KOPT-K1 (cell line): Measurements from ENCODE around the gene KLHDC4.
"Not testable (repeated sequence)": the region's sequence is repeated elsewhere in the genome, so short reads cannot be mapped to it uniquely, and the experiment has no call there.

Source experiments
- H3K27ac ChIP-seq: fragments of 200-600 bp; sonication (generic); 2 replicates; pipeline ENCODE4 v1.5.1; 2016; ENCODE audit warnings: antibody characterized with exemption, mild to moderate bottlenecking, low read depth, low read length; ENCODE audit not compliant: poor library complexity, severe bottlenecking
- H3K36me3 ChIP-seq: fragments of 200-600 bp; sonication (generic); 2 replicates; pipeline ENCODE4 v1.5.1; 2017; ENCODE audit warnings: antibody characterized with exemption, mild to moderate bottlenecking, low read length, moderate library complexity; ENCODE audit not compliant: insufficient read depth
- H3K9me3 ChIP-seq: fragments of 200-600 bp; sonication (generic); 2 replicates; pipeline ENCODE4 v1.5.1; 2017; ENCODE audit warnings: antibody characterized with exemption, low read length, mild to moderate bottlenecking; ENCODE audit not compliant: insufficient read depth, poor library complexity, severe bottlenecking

The KLHDC4 gene

GRCh38 chr16:87722590-87723225 is 43.1 kb downstream of the KLHDC4 start:
- Histone ChIP-seq H3K9me3 (no peaks in the 10 kb centered on the region), H3K36me3 (peaks cover 83% of the 10 kb centered on the region), H3K27ac (no peak overlapping the region)

- Histone ChIP-seq H3K9me3 (no peaks in the 10 kb centered on the region), H3K27ac (no peak overlapping the region), H3K36me3 (peaks cover 83% of the 10 kb centered on the region)
Observed at GRCh38 chr16:87721622-87722585, 43.9 kb downstream of the KLHDC4 start.

DNA sequence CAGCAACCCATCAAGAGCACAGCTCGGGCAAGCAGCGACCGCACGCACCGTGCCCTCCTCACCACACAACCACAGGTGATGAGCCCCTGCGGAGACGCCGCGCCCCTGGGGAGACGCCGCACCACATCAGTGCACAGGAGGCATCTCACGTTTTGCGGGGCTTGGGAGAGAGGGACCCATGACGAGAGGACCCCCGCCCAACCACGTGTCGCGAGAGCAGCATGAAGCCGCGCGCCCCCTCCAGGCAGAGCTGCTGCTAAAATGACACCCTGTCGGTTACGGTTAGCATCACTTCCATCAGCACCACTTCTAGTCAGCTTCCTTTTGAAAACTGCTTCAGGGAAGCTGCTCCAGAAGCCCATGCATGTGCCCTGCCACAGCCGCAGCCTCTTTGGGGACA is 45.3 kb downstream of the KLHDC4 start:
- peaks cover 89% of the 10 kb centered on the region for H3K36me3 ChIP-seq
- H3K27ac ChIP-seq = no peak overlapping the region
- no peaks in the 10 kb centered on the region for H3K9me3 ChIP-seq

DNA sequence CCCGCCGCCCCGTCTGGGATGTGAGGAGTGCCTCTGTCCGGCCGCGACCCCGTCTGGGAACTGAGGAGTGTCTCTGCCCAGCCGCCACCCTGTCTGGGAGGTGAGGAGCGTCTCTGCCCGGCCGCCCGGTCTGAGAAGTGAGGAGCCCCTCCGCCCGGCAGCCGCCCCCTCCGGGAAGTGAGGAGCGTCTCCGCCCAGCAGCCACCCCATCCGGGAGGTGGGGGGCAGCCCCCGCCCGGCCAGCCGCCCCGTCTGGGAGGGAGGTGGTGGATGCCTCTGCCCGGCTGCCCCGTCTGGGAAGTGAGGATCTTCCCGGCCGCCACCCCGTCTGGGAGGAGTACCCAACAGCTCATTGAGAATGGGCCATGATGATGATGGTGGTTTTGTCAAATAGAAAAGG is 47.0 kb downstream of the KLHDC4 start:
- not testable (repeated sequence) for H3K9me3 ChIP-seq, H3K27ac ChIP-seq
- peaks cover 89% of the 10 kb centered on the region for H3K36me3 ChIP-seq

DNA sequence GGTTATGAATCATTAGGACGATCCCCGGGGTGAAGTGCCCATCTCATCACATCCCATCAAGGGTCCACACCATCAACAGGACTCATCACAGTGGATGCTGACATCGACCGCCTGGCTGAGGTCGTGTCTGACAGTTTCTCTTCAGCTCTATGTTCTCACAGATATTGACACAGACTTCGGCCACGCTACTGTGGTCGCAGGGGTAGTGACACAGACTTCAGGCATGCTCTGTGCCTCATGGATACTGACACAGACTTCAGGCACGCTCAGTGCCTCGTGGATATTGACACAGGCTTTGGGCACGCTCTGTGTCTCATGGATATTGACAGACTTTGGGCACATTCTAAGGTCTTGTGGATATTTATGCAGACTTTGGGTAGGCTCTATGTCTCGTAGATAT is 50.1 kb downstream of the KLHDC4 start:
- Histone ChIP-seq H3K9me3 (no peaks in the 10 kb centered on the region), H3K27ac (no peak overlapping the region), H3K36me3 (peaks cover 88% of the 10 kb centered on the region)

DNA sequence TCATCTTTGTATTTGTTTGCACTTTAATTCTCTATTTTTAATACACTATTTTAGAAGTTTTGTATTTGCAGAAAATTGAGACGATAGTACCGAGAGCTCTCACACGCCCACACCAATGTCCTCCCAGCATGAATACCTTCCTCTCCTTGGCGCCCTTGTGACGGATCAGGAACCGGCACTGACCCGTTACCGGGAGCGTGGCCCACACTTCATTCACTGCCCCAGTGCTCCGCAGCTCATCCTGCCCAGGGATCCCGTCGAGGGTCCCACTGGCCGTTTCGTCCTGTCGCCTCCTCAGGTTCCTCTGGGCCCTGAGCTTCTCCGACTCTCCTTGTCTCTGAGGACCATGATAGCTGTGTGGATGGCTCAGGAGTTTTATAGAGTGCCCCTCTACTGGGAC is 50.6 kb downstream of the KLHDC4 start:
- H3K27ac ChIP-seq = no peak overlapping the region
- H3K9me3 ChIP-seq = no peaks in the 10 kb centered on the region
- peaks cover 88% of the 10 kb centered on the region for H3K36me3 ChIP-seq

DNA sequence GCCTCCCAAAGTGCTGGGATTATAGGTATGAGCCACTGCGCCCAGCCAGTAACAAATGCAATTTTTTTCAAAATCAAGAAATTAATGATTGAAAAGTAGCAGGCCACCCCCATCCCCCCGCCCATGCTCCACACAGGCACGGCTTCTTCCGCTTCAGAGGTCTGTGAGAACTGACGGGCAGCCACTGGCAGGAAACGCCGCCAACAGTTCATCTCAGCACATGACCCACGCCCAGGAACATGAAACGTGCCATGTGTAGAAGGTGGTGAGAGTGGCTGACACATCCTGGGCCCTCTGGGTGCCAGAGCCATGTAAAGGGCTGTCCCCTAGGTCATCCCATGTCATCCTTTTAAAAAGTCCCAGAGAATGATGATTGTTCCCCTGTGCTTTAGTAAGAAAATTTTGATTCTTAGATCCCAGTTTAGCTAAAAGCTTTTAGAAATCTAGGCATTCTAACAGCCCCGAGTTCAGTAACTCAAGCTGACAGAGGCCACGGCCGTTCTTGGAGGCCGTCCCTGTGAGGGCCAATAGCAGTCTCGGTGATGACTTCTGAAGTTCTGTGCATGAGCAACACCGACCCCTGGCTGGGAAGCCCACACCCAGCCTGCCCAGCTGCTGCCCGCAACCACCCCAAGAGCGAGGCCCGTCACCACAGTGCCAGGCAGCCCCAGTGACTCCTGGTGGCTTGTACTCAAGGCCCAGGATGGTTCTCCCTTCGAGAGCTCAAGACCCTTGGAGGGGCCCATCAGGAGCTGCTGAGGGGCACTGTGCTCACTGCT is 52.1 kb downstream of the KLHDC4 start:
- H3K27ac ChIP-seq = peak overlapping the region; percentile 74
- peaks cover 94% of the 10 kb centered on the region for H3K36me3 ChIP-seq

GRCh38 chr16:87712184-87712762 is 53.5 kb downstream of the KLHDC4 start:
- Histone ChIP-seq H3K27ac (peak overlapping the region; percentile 74), H3K36me3 (peaks cover 99% of the 10 kb centered on the region), H3K9me3 (no peaks in the 10 kb centered on the region)

More for the DNA sequence above, 52.1 kb downstream of the KLHDC4 start:
- no peaks in the 10 kb centered on the region for H3K9me3 ChIP-seq

DNA sequence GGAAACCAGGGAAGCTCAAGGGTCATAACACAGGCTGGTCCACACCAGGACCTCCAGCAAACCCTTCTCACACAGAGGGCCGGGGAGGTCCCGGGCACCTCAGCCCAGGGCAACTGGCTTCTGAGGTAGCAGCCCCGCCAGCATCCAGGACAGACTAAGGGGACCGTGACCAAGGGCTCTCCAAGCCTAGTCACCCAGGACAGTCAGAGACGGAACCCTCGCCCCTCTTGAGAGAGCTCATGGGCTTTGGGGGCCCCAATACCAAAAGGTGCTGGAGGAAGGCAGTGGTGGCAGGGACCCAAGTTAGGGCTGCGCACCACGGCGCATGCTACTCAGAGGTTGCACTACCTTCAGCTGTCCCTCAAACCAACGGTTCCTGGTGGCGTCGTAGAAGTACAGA is 54.9 kb downstream of the KLHDC4 start:
- Histone ChIP-seq H3K36me3 (peaks cover 97% of the 10 kb centered on the region), H3K27ac (no peak overlapping the region), H3K9me3 (no peaks in the 10 kb centered on the region)

DNA sequence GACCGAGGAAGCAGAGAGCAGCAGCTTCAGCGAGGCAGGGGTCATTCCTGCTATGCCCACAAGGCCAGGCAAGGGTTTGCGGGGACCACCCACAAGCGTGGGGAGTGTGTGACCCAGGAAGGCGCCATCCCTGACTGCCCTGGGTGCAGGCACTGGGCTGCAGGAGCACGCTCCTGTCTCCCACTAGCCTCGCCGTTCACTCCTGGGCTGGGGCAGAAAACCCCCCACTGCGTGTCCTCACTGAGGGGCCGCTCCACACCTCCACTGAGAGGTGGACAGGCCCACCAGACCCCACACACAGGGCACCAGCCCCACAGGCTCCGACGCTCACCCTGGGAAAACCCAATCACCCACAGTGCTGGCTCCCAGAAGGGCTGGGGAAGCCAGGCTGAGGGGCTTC is 56.1 kb downstream of the KLHDC4 start:
- Histone ChIP-seq H3K36me3 (peaks cover 97% of the 10 kb centered on the region), H3K9me3 (no peaks in the 10 kb centered on the region), H3K27ac (no peak overlapping the region)

- Histone ChIP-seq H3K27ac (no peak overlapping the region), H3K36me3 (peaks cover 97% of the 10 kb centered on the region), H3K9me3 (no peaks in the 10 kb centered on the region)
Observed at GRCh38 chr16:87708881-87709638, 56.7 kb downstream of the KLHDC4 start.

DNA sequence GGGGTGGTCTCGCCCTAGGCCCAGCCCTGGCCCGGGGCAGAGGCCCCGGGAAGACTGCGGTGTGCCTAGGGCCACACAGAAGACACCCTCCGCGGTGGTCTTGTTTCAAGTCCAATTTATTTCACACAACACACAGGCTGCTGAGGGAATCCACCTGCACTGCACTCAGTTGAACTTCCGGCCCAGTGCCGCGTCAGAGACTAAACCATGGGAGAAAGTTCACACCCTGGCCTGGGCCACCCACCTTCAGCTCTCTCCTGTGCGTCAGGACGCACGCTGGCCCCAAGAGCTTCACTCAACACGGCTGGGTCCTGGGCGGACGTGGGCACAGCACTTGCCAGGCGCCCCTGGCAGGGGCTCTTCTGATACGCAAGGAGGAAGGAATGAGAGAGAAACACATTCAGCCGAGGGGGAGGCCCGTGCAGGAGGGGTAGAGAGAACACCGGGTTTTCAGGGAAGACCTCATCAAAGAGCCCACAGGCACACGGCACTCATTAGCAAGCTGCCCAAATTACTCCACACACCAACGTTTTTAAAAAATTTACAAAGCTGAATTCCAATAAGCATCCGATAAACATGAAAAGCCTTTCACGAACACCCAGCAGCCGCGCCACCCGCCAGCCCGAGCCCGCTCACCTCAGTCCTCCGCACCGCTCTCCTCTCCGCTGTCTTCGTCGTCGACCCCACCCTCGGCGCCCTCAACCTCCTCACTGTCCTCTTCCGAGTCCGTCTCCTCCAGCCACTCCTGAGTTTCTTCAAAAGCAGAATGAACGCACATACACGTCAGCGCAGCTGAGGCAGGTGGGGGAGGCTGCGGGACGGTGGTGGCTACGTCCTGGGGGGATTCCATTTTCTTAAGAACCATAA is 57.8 kb downstream of the KLHDC4 start:
- H3K9me3 ChIP-seq = no peaks in the 10 kb centered on the region
- peaks cover 98% of the 10 kb centered on the region for H3K36me3 ChIP-seq
- peak overlapping the region; percentile 24 for H3K27ac ChIP-seq

DNA sequence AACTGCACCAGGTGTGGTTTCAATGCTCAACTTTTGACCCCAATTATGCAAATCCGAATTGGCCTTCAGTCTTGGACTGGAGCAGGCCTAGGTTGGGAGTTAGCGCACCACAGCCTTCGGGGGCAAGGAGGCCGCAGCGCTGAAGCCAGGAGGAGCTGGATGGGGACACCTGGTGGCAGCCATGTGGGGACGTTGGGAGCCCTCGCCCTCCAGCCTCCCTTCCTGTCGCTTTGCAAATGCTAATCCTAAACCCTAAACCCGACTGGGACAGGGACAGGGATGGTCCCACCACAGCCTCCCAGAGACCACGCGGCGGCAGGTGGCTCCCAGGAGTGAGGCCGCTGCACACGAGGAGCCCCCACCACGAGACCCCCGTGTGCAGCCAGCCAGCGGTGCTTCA is 58.7 kb downstream of the KLHDC4 start:
- H3K9me3 ChIP-seq = no peaks in the 10 kb centered on the region
- H3K27ac ChIP-seq = no peak overlapping the region
- peaks cover 98% of the 10 kb centered on the region for H3K36me3 ChIP-seq
